ENCODE data around the gene BPTF.

The BPTF gene

DNA sequence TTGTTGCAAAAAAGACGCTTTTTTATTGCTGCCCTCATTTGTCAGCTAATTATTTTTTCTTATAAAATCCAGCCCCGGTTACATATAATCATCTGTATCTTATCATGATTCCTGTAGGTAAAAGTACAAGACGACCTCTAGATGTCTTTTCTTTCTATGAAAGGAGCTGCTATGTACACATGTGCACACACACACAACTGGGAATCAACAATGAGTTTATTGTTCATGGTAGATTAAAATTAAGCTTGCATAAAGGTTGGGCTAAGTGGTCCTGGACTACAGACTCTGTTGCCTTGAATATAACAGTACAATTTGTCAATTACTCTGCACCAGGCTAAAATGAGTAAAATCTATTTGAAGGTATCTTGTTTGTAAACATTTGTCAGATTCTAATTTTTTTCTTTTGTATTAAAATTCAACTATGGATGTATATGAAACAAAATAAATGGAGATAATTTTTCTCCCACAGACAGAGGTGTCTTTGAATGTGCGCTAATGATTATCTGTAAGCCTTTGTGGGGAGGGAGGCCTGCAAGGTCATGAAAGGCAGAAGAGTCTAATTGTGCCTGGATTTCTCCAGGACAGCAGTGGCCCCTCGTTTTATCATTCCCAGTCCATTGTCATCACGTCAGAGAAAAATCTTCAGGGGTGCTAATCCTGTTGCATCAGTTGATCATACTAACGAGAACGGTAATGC is 157.5 kb downstream of the BPTF start:
- DNase-seq (ENCODE audit: low spot score) = no peak
- TF ChIP-seq CTCF (IDR thresholded peaks at IDR 0.05; ENCODE audit: extremely low read depth, missing control alignments) = no peak

GRCh38 chr17:67983383-67983688 is 158.0 kb downstream of the BPTF start:
- no peak for TF ChIP-seq CTCF (IDR thresholded peaks at IDR 0.05; ENCODE audit: extremely low read depth, missing control alignments)
- DNase-seq (ENCODE audit: low spot score) = no peak

GRCh38 chr17:67990909-67991308 is 165.6 kb downstream of the BPTF start:
- DNase-seq (ENCODE audit: low spot score) = no peak

DNA sequence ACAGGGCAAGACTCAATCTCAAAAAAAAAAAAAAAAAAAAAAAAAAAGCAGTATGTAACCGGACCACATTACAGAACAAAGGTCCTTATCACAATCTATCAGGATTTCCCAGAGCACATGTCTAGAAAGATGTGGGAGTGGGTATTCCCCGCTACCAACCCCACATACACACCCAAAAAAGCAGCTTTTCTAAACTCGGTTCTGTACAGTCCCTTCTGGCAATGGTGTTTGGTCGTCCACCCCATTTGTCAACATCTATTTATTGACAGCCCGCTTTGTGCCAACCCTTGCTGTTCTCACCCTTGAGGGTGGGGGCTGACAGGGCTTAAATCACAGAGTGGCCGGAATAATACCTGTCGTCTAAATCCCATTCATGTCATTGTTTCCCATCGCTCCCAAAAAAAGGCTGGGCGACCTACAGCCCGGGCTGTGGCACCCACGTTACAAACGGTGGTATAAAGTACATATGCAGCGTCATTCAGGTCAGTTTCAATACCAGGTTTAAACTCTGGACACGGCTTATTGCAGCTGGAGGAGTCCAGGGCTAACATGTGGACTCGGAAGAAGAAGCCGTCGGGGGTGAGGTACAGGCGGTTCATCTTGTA is 167.3 kb downstream of the BPTF start:
- TF ChIP-seq CTCF (IDR thresholded peaks at IDR 0.05; ENCODE audit: extremely low read depth, missing control alignments) = no peak

More at GRCh38 chr17:67990909-67991308, 165.6 kb downstream of the BPTF start:
- no peak for TF ChIP-seq CTCF (IDR thresholded peaks at IDR 0.05; ENCODE audit: extremely low read depth, missing control alignments)

GRCh38 chr17:67993153-67993997 is 168.1 kb downstream of the BPTF start:
- DNase-seq (ENCODE audit: low spot score) = peak; percentile 95
- no peak for TF ChIP-seq CTCF (IDR thresholded peaks at IDR 0.05; ENCODE audit: extremely low read depth, missing control alignments)

More for the DNA sequence above, 167.3 kb downstream of the BPTF start:
- DNase-seq (ENCODE audit: low spot score) = peak; percentile 36

- TF ChIP-seq CTCF (IDR thresholded peaks at IDR 0.05; ENCODE audit: extremely low read depth, missing control alignments) = no peak
- DNase-seq (ENCODE audit: low spot score) = peak; percentile 54
Observed at GRCh38 chr17:67993998-67994361, 168.7 kb downstream of the BPTF start.

Measured in GM20000 (cell line).